Dermis lymphatic vessel endothelial cell (primary cell): ENCODE results near the gene DHX38. TPM values are rescaled to one million over a fixed set of nuclear protein-coding genes. Genes with fewer than 3 reads are reported as not detected.

ENCODE experiments used
- total RNA-seq: library from RNA; depleted of rRNA; stranded (reverse); fragments of >200 nt; gene quantifications from 2 replicates; pipeline ENCODE4 v1.2.1, GENCODE V29; 2014

DHX38 gene
- 89.2 and 98.2 TPM in 2 replicates for total RNA-seq

GRCh38 chr16:72093448-72094265 is at the start of gene DHX38, which contains the start of gene TXNL4B:
DHX38 (plus strand) TSS chr16:72093847; CDS start chr16:72096158, 2,311 bp downstream.
TXNL4B (minus strand) TSS chr16:72093620; CDS start chr16:72090749, 2,871 bp downstream.

GRCh38 chr16:72054254-72054847 is 39.3 kb upstream of the DHX38 start, which contains the start of gene HP:
HP (plus strand) TSS chr16:72054505; CDS start chr16:72054653, 148 bp downstream.

Other genes with a start within 250 kb of the DHX38 start
- gene ATXN1L, start 247.9 kb upstream of the DHX38 start, total RNA-seq = 16.4 and 16.6 TPM in 2 replicates
- gene ZNF821, start 209.7 kb upstream of the DHX38 start, total RNA-seq = 7.2 and 8.0 TPM in 2 replicates
- gene IST1, start 198.3 kb upstream of the DHX38 start, total RNA-seq = 151 and 189 TPM in 2 replicates
- under 0.01 TPM in 1 of 2 replicates, not detected in the other for gene PKD1L3, start 93.4 kb upstream of the DHX38 start, total RNA-seq
- 2.5 and 3.9 TPM in 2 replicates for gene DHODH, start 85.1 kb upstream of the DHX38 start, total RNA-seq
- gene HP, start 39.3 kb upstream of the DHX38 start, total RNA-seq = not detected in 2 replicates
- gene HPR, start 30.6 kb upstream of the DHX38 start, total RNA-seq = not detected in 2 replicates
- gene TXNL4B, start 227 bp upstream of the DHX38 start, total RNA-seq = 4.9 and 9.8 TPM in 2 replicates
- under 0.01 and 0.11 TPM in 2 replicates for gene PMFBP1, start 78.3 kb downstream of the DHX38 start, total RNA-seq